HEK293 (cell line): ENCODE data around the gene ADGRD2.

Source experiments
- CTCF ChIP-seq: fragments of 450-650 bp; formaldehyde crosslinking; IDR thresholded peaks from 2 replicates; pipeline ENCODE4 v1.5.1; 2016; ENCODE audit warnings: missing biosample characterization, missing genetic modification characterization
- PRDM2 ChIP-seq: fragments of 450-650 bp; formaldehyde crosslinking; IDR thresholded peaks from 2 replicates; pipeline ENCODE4 v1.5.1; 2016; ENCODE audit warnings: missing biosample characterization, missing genetic modification characterization, borderline replicate concordance
- ZNF18 ChIP-seq: fragments of 450-650 bp; formaldehyde crosslinking; IDR thresholded peaks from 2 replicates; pipeline ENCODE4 v1.5.1; 2016; ENCODE audit warnings: missing biosample characterization, missing genetic modification characterization
- ZNF324 ChIP-seq: fragments of 450-650 bp; formaldehyde crosslinking; IDR thresholded peaks from 2 replicates; pipeline ENCODE4 v1.5.1; 2016; ENCODE audit warnings: missing biosample characterization, missing genetic modification characterization

- TF ChIP-seq CTCF (tag by site-specific recombination) (no peak), ZNF18 (no peak), PRDM2 (no peak), ZNF324 (no peak)
Observed at GRCh38 chr9:124479947-124480620, 29.8 kb downstream of the ADGRD2 start.
